Small intestine (tissue), 7 donors: ENCODE results near the gene RUBCNL. TPM values are rescaled to one million over a fixed set of nuclear protein-coding genes. Genes with fewer than 3 reads are reported as not detected.

Experiments used
- DNase-seq, 2 donors: peaks; one replicate each; pipeline versions ENCODE4 v3.0.0 to v3.0.0-alpha.2; 2013
- FAIRE-seq: peaks from 2 replicates; lab custom pipeline; 2012; peaks lifted over from hg19 to GRCh38; lab: Jason Lieb, UNC
- H3K27ac ChIP-seq, 3 donors: one replicate each; pipeline ENCODE4 v1.5.1; 2013; ENCODE audit warnings: low read length in 2 of 3, mild to moderate bottlenecking in 2 of 3, control low read depth in 1 of 3, inconsistent platforms in 1 of 3, low read depth in 1 of 3, moderate library complexity in 1 of 3
- H3K27me3 ChIP-seq, 3 donors: one replicate each; pipeline ENCODE4 v1.6.1; 2013; ENCODE audit warnings: low read length in 3 of 3, inconsistent platforms in 1 of 3; ENCODE audit not compliant: control insufficient read depth in 3 of 3, insufficient read depth in 3 of 3
- H3K36me3 ChIP-seq, 3 donors: one replicate each; pipeline ENCODE4 v1.6.1; 2013; ENCODE audit warnings: low read length in 3 of 3, inconsistent platforms in 1 of 3, low read depth in 1 of 3, mild to moderate bottlenecking in 1 of 3, moderate library complexity in 1 of 3; ENCODE audit not compliant: control insufficient read depth in 3 of 3, insufficient read depth in 2 of 3
- H3K4me1 ChIP-seq, 3 donors: one replicate each; pipeline ENCODE4 v1.6.1; 2013; ENCODE audit warnings: low read length in 2 of 3, inconsistent platforms in 1 of 3, low read depth in 1 of 3, mild to moderate bottlenecking in 1 of 3, moderate library complexity in 1 of 3; ENCODE audit not compliant: control insufficient read depth in 3 of 3, insufficient read depth in 2 of 3
- H3K4me3 ChIP-seq, 3 donors: one replicate each; pipeline ENCODE4 v1.5.1; 2013; ENCODE audit warnings: low read length in 3 of 3, control low read depth in 1 of 3, inconsistent platforms in 1 of 3, low read depth in 1 of 3, mild to moderate bottlenecking in 1 of 3, moderate library complexity in 1 of 3
- H3K9me3 ChIP-seq, 2 donors: one replicate each; pipeline ENCODE4 v1.6.1; 2013; ENCODE audit warnings: low read depth in 1 of 2, low read length in 1 of 2; ENCODE audit not compliant: control insufficient read depth in 2 of 2, insufficient read depth in 1 of 2
- WGBS, 3 donors: extraction: QIAGEN DNeasy Blood & Tissue Kit; methylation state at CpG; one replicate each; pipeline ENCODE4 v1.1.7; 2013; 5-methylcytosine and 5-hydroxymethylcytosine counted together
- polyA plus RNA-seq, 4 donors: library from polyadenylated mRNA; stranded (reverse) in 3 of 4; unstranded in 1 of 4; fragments of 200-250 nt in 3 of 4; fragments of 120-200 nt in 1 of 4; gene quantifications; one replicate each; pipeline versions ENCODE4 v1.2.1 to v1.2.3, GENCODE V29; 2013
- donor health status: healthy with polysubstance abuse.
- donor health status: control.
- donor health status: control.
- donor health status: Bipolar disorder and iron deficiency.
- donor health status: healthy.

The RUBCNL gene
- polyA plus RNA-seq, 4 donors = 0.67 to 6.2 (median 3.2) TPM

GRCh38 chr13:46392967-46393366 is 5.9 kb upstream of the RUBCNL start:
- WGBS, 3 donors = 27 to 47% (median 31%) methylated on average over 2 of the region's 2 CpGs
- no peak for DNase-seq
- FAIRE-seq = no peak

GRCh38 chr13:46389457-46390451 is 2.7 kb upstream of the RUBCNL start:
- Histone ChIP-seq H3K4me3 (no peak overlapping the region), H3K9me3 (no peaks in the 10 kb centered on the region), H3K27ac (peak overlapping the region in 1 of 3 donors; percentile 42), H3K36me3 (no peaks in the 10 kb centered on the region), H3K4me1 (peaks cover 3 to 4% (median 4%) of the 10 kb centered on the region in 3 donors), H3K27me3 (peaks cover 5 to 34% (median 8%) of the 10 kb centered on the region in 3 donors)
- DNase-seq = peak; percentile 31 to 36
- no peak for FAIRE-seq
- 29 to 41% (median 36%) methylated on average over 9 of the region's 9 CpGs for WGBS, 3 donors

More at GRCh38 chr13:46392967-46393366, 5.9 kb upstream of the RUBCNL start:
- Histone ChIP-seq H3K4me3 (no peak overlapping the region), H3K36me3 (no peaks in the 10 kb centered on the region), H3K4me1 (peaks cover 0 to 3% (median 0%) of the 10 kb centered on the region in 3 donors), H3K27me3 (peaks cover 0 to 8% (median 0%) of the 10 kb centered on the region in 3 donors), H3K27ac (no peak overlapping the region), H3K9me3 (no peaks in the 10 kb centered on the region)

GRCh38 chr13:46388846-46389245 is 1.8 kb upstream of the RUBCNL start:
- peaks cover 3 to 4% (median 4%) of the 10 kb centered on the region in 3 donors for H3K4me1 ChIP-seq
- WGBS, 3 donors = 78 to 84% (median 78%) methylated on average over 3 of the region's 3 CpGs
- H3K27ac ChIP-seq = no peak overlapping the region
- FAIRE-seq (no peak), DNase-seq (no peak)
- no peak overlapping the region for H3K4me3 ChIP-seq
- no peaks in the 10 kb centered on the region for H3K9me3 ChIP-seq
- no peaks in the 10 kb centered on the region for H3K36me3 ChIP-seq
- H3K27me3 ChIP-seq = peaks cover 5 to 37% (median 8%) of the 10 kb centered on the region in 3 donors

- FAIRE-seq = no peak
- 85 to 95% (median 89%) methylated on average over 6 of the region's 6 CpGs for WGBS, 3 donors
- Histone ChIP-seq H3K4me1 (peaks cover 3 to 4% (median 4%) of the 10 kb centered on the region in 3 donors), H3K36me3 (no peaks in the 10 kb centered on the region), H3K9me3 (no peaks in the 10 kb centered on the region), H3K4me3 (no peak overlapping the region), H3K27ac (no peak overlapping the region), H3K27me3 (peaks cover 5 to 39% (median 8%) of the 10 kb centered on the region in 3 donors)
- DNase-seq = no peak
Observed at GRCh38 chr13:46388308-46388707, 1.3 kb upstream of the RUBCNL start.

GRCh38 chr13:46386392-46387063 is 524 bp downstream of the RUBCNL start:
- no peak for FAIRE-seq

GRCh38 chr13:46385946-46386345 is 1.1 kb downstream of the RUBCNL start:
- FAIRE-seq (no peak), DNase-seq (peak in 1 of 2 donors; percentile 12)
- peak overlapping the region in 1 of 3 donors; percentile 50 for H3K4me3 ChIP-seq
- H3K27ac ChIP-seq = no peak overlapping the region
- peaks cover 3 to 4% (median 4%) of the 10 kb centered on the region in 3 donors for H3K4me1 ChIP-seq
- H3K9me3 ChIP-seq = no peaks in the 10 kb centered on the region
- H3K36me3 ChIP-seq = no peaks in the 10 kb centered on the region
- H3K27me3 ChIP-seq = peaks cover 5 to 39% (median 8%) of the 10 kb centered on the region in 3 donors
- 33 to 45% (median 33%) methylated on average over 10 of the region's 10 CpGs for WGBS, 3 donors

More at GRCh38 chr13:46386392-46387063, 524 bp downstream of the RUBCNL start:
- 3 to 7% (median 4%) methylated on average over 37 of the region's 37 CpGs for WGBS, 3 donors
- DNase-seq = no peak
- Histone ChIP-seq H3K4me1 (peaks cover 3 to 4% (median 4%) of the 10 kb centered on the region in 3 donors), H3K4me3 (peak overlapping the region; percentile 43 to 58 (median 50)), H3K27ac (peak overlapping the region in 1 of 3 donors; percentile 0), H3K36me3 (no peaks in the 10 kb centered on the region), H3K27me3 (peaks cover 5 to 39% (median 8%) of the 10 kb centered on the region in 3 donors), H3K9me3 (no peaks in the 10 kb centered on the region)

GRCh38 chr13:46383383-46383782 is 3.7 kb downstream of the RUBCNL start:
- H3K36me3 ChIP-seq = no peaks in the 10 kb centered on the region
- FAIRE-seq = no peak
- no peak overlapping the region for H3K4me3 ChIP-seq
- DNase-seq = peak; percentile 28 to 69
- no peaks in the 10 kb centered on the region for H3K9me3 ChIP-seq
- H3K27ac ChIP-seq = no peak overlapping the region
- peaks cover 0 to 4% (median 4%) of the 10 kb centered on the region in 3 donors for H3K4me1 ChIP-seq
- H3K27me3 ChIP-seq = peaks cover 5 to 34% (median 8%) of the 10 kb centered on the region in 3 donors

GRCh38 chr13:46382224-46382623 is 4.8 kb downstream of the RUBCNL start:
- H3K4me1 ChIP-seq = peaks cover 0 to 4% (median 0%) of the 10 kb centered on the region in 3 donors
- FAIRE-seq = no peak
- peaks cover 5 to 25% (median 8%) of the 10 kb centered on the region in 3 donors for H3K27me3 ChIP-seq
- no peak overlapping the region for H3K4me3 ChIP-seq
- WGBS, 3 donors = 73 to 86% (median 82%) methylated on average over 3 of the region's 3 CpGs
- H3K36me3 ChIP-seq = no peaks in the 10 kb centered on the region
- H3K9me3 ChIP-seq = no peaks in the 10 kb centered on the region
- no peak overlapping the region for H3K27ac ChIP-seq
- DNase-seq = no peak
